ENCODE data around the gene CXCL11. TPM values are rescaled to one million over a fixed set of nuclear protein-coding genes. Genes with fewer than 3 reads are reported as not detected.

Gene CXCL11
- polyA plus RNA-seq, 1 donor (not counting 4 experiments of a cell fraction or from before 2014, with no cell fraction given), result 0.93 TPM

DNA sequence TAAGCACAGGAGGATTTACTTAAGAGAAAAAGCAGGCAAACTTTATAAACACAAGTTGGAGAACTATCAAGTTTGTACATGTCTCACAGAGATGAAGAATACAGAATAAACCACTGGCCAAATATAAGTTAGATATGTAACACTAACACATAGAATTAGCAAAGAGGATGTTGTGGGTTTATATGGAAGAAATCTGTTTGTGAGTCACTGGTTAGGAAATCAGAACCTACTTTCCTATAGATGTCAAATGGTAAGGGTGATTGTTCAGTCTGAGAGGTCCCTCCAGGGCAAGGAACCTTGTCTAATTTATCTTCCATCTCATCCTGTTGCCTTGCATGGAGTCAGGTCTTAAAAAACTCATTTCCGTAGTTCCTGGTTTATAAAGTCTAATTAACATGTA lies 23.9 kb upstream of the CXCL11 start:
- peak; percentile 33 for DNase-seq (ENCODE audit: low read depth, low spot score)
- peak; percentile 99 for FAIRE-seq

DNA sequence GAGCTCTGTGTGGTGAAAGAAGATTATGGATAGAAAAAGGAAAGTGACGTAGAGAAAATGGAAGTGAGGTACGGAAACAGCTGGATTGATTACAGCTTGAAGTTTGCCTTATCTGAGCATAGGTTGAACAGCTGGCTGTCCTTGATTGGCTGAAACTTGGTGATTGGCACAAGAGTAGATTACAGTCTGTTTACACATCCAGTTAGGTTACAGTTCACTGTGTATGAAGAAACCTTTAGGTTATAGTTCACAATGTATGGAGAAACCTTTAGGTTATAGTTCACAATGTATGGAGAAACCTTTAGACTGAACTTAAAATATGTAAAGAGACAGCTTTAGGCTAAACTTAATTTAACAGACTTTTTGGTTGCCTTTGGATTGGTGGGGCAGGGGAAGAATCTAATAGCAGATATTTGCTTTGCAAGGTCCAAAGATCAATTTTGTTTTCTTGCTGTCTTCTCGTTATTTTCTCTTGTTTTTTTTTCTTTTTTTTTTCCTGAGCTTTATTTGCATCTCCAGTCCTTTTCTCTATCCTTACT lies 23.1 kb upstream of the CXCL11 start:
- no peaks in the 10 kb centered on the region for H4K20me1 ChIP-seq (ENCODE audit: control insufficient read depth, extremely low read depth, insufficient read depth, low read length)
- H3K27me3 ChIP-seq (ENCODE audit: control insufficient read depth, extremely low read depth, insufficient read depth, low read length), result no peaks in the 10 kb centered on the region
- DNase-seq (ENCODE audit: low read depth, low spot score) (no peak), FAIRE-seq (peak; percentile 67)
- TF ChIP-seq EZH2 (IDR thresholded peaks at IDR 0.05; ENCODE audit: low read length), result no peak
- TF ChIP-seq, protein P1, sequence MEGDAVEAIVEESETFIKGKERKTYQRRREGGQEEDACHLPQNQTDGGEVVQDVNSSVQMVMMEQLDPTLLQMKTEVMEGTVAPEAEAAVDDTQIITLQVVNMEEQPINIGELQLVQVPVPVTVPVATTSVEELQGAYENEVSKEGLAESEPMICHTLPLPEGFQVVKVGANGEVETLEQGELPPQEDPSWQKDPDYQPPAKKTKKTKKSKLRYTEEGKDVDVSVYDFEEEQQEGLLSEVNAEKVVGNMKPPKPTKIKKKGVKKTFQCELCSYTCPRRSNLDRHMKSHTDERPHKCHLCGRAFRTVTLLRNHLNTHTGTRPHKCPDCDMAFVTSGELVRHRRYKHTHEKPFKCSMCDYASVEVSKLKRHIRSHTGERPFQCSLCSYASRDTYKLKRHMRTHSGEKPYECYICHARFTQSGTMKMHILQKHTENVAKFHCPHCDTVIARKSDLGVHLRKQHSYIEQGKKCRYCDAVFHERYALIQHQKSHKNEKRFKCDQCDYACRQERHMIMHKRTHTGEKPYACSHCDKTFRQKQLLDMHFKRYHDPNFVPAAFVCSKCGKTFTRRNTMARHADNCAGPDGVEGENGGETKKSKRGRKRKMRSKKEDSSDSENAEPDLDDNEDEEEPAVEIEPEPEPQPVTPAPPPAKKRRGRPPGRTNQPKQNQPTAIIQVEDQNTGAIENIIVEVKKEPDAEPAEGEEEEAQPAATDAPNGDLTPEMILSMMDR (optimal IDR thresholded peaks at IDR 0.05 in 1 of 3, IDR thresholded peaks at IDR 0.05 in 1 of 3, conservative IDR thresholded peaks at IDR 0.05 in 1 of 3; ENCODE audit: extremely low read depth in 1 of 3, insufficient read depth in 2 of 3, low read length in 3 of 3), result no peak
- H3K4me3 ChIP-seq (ENCODE audit: control insufficient read depth in 2 of 3, extremely low read depth in 1 of 3, insufficient read depth in 2 of 3, low read depth in 1 of 3, low read length in 3 of 3), result peak overlapping the region in 1 of 3 experiments; percentile 22
- peak overlapping the region; percentile 73 for H3K27ac ChIP-seq (ENCODE audit: control insufficient read depth, insufficient read depth, low read length)
- H3K79me2 ChIP-seq (ENCODE audit: control insufficient read depth, insufficient read depth, low read length), result no peaks in the 10 kb centered on the region
- peak overlapping the region; percentile 74 for H3K4me2 ChIP-seq (ENCODE audit: control insufficient read depth, extremely low read depth, insufficient read depth, low read depth, low read length)
- H3K9me3 ChIP-seq (ENCODE audit: control insufficient read depth, low read depth, low read length), result no peaks in the 10 kb centered on the region
- H2AFZ ChIP-seq (ENCODE audit: control insufficient read depth, low read length), result peak overlapping the region; percentile 25
- no peak overlapping the region for H3K9ac ChIP-seq (ENCODE audit: control insufficient read depth, extremely low read depth, insufficient read depth, low read length)
- H3K9me1 ChIP-seq (ENCODE audit: control insufficient read depth, extremely low read depth, insufficient read depth, low read length), result no peaks in the 10 kb centered on the region
- peaks cover 26% of the 10 kb centered on the region for H3K4me1 ChIP-seq (ENCODE audit: control insufficient read depth, extremely low read depth, insufficient read depth, low read length)
- dilution Hi-C loops (cut with MboI; ENCODE audit: extremely low pct_ligation_motif_present, low sequenced_read_pairs), result no loop called here
- H3K36me3 ChIP-seq (ENCODE audit: control insufficient read depth in 2 of 2, extremely low read depth in 1 of 2, insufficient read depth in 2 of 2, low read length in 2 of 2), result no peaks in the 10 kb centered on the region

More for the DNA sequence above, 23.9 kb upstream of the CXCL11 start:
- Histone ChIP-seq H3K9me3 (ENCODE audit: control insufficient read depth, low read depth, low read length) (no peaks in the 10 kb centered on the region), H3K9me1 (ENCODE audit: control insufficient read depth, extremely low read depth, insufficient read depth, low read length) (no peaks in the 10 kb centered on the region), H3K79me2 (ENCODE audit: control insufficient read depth, insufficient read depth, low read length) (no peaks in the 10 kb centered on the region), H3K4me3 (ENCODE audit: control insufficient read depth in 2 of 3, extremely low read depth in 1 of 3, insufficient read depth in 2 of 3, low read depth in 1 of 3, low read length in 3 of 3) (peak overlapping the region in 1 of 3 experiments; percentile 22), H3K9ac (ENCODE audit: control insufficient read depth, extremely low read depth, insufficient read depth, low read length) (no peak overlapping the region), H4K20me1 (ENCODE audit: control insufficient read depth, extremely low read depth, insufficient read depth, low read length) (no peaks in the 10 kb centered on the region), H3K36me3 (ENCODE audit: control insufficient read depth in 2 of 2, extremely low read depth in 1 of 2, insufficient read depth in 2 of 2, low read length in 2 of 2) (no peaks in the 10 kb centered on the region), H2AFZ (ENCODE audit: control insufficient read depth, low read length) (no peak overlapping the region), H3K27ac (ENCODE audit: control insufficient read depth, insufficient read depth, low read length) (peak overlapping the region; percentile 73), H3K4me2 (ENCODE audit: control insufficient read depth, extremely low read depth, insufficient read depth, low read depth, low read length) (peak overlapping the region; percentile 74), H3K27me3 (ENCODE audit: control insufficient read depth, extremely low read depth, insufficient read depth, low read length) (no peaks in the 10 kb centered on the region), H3K4me1 (ENCODE audit: control insufficient read depth, extremely low read depth, insufficient read depth, low read length) (peaks cover 26% of the 10 kb centered on the region)
- no peak for TF ChIP-seq EZH2 (IDR thresholded peaks at IDR 0.05; ENCODE audit: low read length)
- TF ChIP-seq, protein P1 (optimal IDR thresholded peaks at IDR 0.05 in 1 of 3, IDR thresholded peaks at IDR 0.05 in 1 of 3, conservative IDR thresholded peaks at IDR 0.05 in 1 of 3; ENCODE audit: extremely low read depth in 1 of 3, insufficient read depth in 2 of 3, low read length in 3 of 3), result no peak
- dilution Hi-C loops (cut with MboI; ENCODE audit: extremely low pct_ligation_motif_present, low sequenced_read_pairs), result no loop called here

All from keratinocyte (primary cell).